HFFc6 (cell line): ENCODE data around the gene PYGL. TPM values are rescaled to one million over a fixed set of nuclear protein-coding genes. Genes with fewer than 3 reads are reported as not detected.

ENCODE experiments used
- DNase-seq: peaks from one replicate; pipeline ENCODE4 v3.0.0-alpha.2; 2018
- H3K27ac Mint-ChIP-seq: 2 replicates; pipeline ENCODE4 v1.8.0; 2020; ENCODE audit warnings: mild to moderate bottlenecking, mixed read lengths
- H3K27me3 Mint-ChIP-seq: 2 replicates; pipeline ENCODE4 v1.8.0; 2021; ENCODE audit warnings: mild to moderate bottlenecking, moderate library complexity, mixed read lengths; ENCODE audit not compliant: insufficient read depth
- H3K36me3 Mint-ChIP-seq: 2 replicates; pipeline ENCODE4 v1.8.0; 2021; ENCODE audit warnings: low read depth, mixed read lengths
- H3K4me1 Mint-ChIP-seq: 2 replicates; pipeline ENCODE4 v1.8.0; 2020; ENCODE audit warnings: low read depth, mixed read lengths
- H3K4me3 Mint-ChIP-seq: 2 replicates; pipeline ENCODE4 v1.8.0; 2020; ENCODE audit warnings: mild to moderate bottlenecking, moderate library complexity, mixed read lengths
- H3K9me3 Mint-ChIP-seq: 2 replicates; pipeline ENCODE4 v1.8.0; 2020; ENCODE audit warnings: mild to moderate bottlenecking, mixed read lengths
- total RNA-seq, 6 experiments: library from RNA; stranded (reverse); fragmentation: NEBNext Ultra II Directional; extraction: Animal tissue kit (Norgen Biotek cat#: 25700); gene quantifications; 2 replicates in 1 of 6; 3 replicates in 5 of 6; pipeline ENCODE4 v1.2.3, GENCODE V29; 2021
- TF ChIP-seq, protein P1 (sequence below): fragments of 200-600 bp; sonication (generic); IDR thresholded peaks from 2 replicates; pipeline ENCODE4 v1.5.0; 2021; ENCODE audit warnings: antibody characterized with exemption, mild to moderate bottlenecking

The PYGL gene
- total RNA-seq, 6 experiments from 2014 or later: 28.8 to 41.8 (median 30.6) TPM

DNA sequence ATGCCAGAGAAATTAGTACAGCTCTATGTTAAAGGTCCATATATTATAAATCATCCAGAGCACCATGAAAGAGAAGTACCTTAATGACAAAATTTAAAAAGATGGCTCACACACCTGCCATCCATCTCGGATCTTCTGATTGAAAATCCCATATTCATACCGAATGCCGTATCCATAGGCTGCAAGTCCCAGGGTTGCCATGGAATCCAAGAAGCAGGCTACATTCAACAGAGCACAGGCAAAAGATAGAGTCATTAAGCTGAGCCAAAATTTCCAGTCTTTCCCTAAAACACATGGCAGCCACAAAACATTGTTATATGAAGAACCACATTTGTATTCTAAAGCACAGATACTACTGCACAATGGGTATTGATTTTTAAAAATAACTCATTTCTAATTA, 12.7 kb downstream of the PYGL start:
- peaks cover 31% of the 10 kb centered on the region for H3K36me3 Mint-ChIP-seq
- no peak overlapping the region for H3K27ac Mint-ChIP-seq
- no peak overlapping the region for H3K4me3 Mint-ChIP-seq
- H3K27me3 Mint-ChIP-seq: peaks cover 2% of the 10 kb centered on the region; the same call in 1 of the 2 replicates
- no peak for DNase-seq
- H3K4me1 Mint-ChIP-seq: peaks cover 51% of the 10 kb centered on the region
- H3K9me3 Mint-ChIP-seq: no peaks in the 10 kb centered on the region
- TF ChIP-seq, protein P1, sequence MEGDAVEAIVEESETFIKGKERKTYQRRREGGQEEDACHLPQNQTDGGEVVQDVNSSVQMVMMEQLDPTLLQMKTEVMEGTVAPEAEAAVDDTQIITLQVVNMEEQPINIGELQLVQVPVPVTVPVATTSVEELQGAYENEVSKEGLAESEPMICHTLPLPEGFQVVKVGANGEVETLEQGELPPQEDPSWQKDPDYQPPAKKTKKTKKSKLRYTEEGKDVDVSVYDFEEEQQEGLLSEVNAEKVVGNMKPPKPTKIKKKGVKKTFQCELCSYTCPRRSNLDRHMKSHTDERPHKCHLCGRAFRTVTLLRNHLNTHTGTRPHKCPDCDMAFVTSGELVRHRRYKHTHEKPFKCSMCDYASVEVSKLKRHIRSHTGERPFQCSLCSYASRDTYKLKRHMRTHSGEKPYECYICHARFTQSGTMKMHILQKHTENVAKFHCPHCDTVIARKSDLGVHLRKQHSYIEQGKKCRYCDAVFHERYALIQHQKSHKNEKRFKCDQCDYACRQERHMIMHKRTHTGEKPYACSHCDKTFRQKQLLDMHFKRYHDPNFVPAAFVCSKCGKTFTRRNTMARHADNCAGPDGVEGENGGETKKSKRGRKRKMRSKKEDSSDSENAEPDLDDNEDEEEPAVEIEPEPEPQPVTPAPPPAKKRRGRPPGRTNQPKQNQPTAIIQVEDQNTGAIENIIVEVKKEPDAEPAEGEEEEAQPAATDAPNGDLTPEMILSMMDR: no peak

DNA sequence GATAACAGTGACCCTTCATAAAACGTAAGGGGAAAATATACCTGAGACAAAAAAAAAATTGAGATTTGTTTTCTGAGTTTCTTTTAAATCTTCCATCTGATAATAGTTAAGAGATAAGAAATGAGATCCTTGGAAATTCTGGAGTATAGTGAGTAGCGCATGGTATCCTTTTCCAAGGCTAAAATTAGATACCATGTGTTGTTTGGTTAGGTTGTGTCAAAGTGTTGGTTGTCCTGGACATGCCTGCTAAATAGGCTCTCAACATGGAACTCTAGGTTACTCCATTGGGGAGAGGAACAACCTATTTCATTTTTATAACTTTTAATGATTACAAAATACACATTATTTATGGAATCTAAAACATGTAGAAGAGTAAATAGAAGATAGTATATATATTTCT, 14.8 kb downstream of the PYGL start:
- Mint-ChIP-seq H3K36me3 (peaks cover 35% of the 10 kb centered on the region), H3K4me1 (peaks cover 37% of the 10 kb centered on the region), H3K27ac (no peak overlapping the region), H3K9me3 (no peaks in the 10 kb centered on the region), H3K4me3 (no peak overlapping the region), H3K27me3 (no peaks in the 10 kb centered on the region)
- no peak for DNase-seq
- TF ChIP-seq, protein P1: no peak

DNA sequence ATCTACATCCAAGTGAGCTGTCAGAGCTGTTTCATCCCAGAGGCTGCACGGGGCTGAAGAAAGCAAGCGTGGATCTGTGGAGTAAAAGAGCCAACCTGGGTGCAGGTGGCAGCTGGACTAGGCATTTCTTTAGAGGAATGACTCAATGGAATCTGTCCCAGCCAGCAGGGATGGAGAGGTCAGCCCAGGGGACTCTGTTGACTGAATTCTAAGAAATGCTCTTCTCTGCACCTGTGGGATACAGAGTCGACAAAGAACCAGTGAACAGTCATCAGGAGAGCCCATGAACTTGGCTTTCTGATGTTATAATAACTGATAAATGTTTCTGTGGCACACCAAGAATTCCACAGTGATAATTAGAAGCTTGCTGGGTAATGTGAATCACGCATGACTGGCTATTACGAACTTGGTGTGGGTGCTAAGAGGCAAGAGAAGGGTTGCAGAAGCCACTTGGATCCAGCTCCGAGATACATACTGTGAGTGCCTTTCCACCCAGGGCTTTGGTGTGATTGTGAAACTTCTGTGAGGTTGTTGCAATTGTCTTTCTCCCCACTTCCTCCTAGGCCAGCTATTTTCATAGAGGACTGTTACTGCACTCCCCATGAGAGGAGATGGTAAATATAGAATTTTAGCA, 16.2 kb downstream of the PYGL start:
- Mint-ChIP-seq H3K27me3 (no peaks in the 10 kb centered on the region), H3K27ac (peak overlapping the region; percentile 77), H3K36me3 (peaks cover 31% of the 10 kb centered on the region), H3K4me1 (peaks cover 31% of the 10 kb centered on the region), H3K9me3 (no peaks in the 10 kb centered on the region), H3K4me3 (peak overlapping the region; percentile 19; the same call in 1 of the 2 replicates)
- peak; percentile 87 for DNase-seq
- TF ChIP-seq, protein P1: no peak

DNA sequence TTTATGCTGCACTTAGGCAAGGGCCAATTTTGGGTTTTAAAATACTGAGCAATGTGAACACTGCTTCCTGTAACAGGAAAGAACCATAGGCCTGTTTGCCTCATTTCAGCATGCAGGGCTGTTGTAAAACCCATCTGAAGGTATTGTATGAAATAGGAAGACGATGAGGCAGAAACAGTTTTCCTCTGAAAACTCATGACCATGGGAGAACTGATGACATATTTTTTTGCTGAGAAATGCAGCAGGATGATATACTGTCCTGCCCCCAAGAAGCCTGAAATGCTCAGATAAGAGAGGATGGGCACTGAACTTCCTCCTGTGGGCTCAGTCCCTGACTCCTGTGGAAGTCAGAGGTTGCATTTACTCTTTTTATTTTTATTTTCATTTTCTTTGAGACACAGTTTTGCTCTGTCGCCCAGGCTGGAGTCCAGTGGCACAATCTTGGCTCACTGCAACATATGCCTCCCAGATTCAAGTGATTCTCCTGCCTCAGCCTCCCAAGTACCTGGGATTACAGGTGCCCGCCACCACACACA, 17.4 kb downstream of the PYGL start:
- no peaks in the 10 kb centered on the region for H3K9me3 Mint-ChIP-seq
- peaks cover 36% of the 10 kb centered on the region for H3K36me3 Mint-ChIP-seq
- TF ChIP-seq, protein P1: no peak
- H3K27me3 Mint-ChIP-seq: no peaks in the 10 kb centered on the region
- DNase-seq: no peak
- H3K4me1 Mint-ChIP-seq: peaks cover 22% of the 10 kb centered on the region
- H3K27ac Mint-ChIP-seq: no peak overlapping the region
- no peak overlapping the region for H3K4me3 Mint-ChIP-seq

DNA sequence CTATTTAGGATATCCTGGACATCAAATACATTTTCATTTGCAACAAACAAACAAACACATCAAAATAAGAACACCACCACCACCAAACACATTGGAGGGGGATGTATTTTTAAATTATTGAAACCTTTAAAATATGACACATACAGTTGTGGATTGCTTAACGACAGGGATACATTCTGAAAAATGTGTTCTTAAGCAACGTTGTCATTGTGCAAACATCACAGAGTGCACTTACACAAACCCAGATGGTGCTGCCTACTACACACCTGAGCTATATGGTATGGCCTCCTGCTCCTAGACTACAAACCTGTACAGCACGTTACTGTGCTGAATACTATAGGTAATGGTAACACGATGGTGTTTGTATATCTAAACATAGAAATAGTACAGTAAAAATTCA, 19.4 kb downstream of the PYGL start:
- Mint-ChIP-seq H3K27me3 (no peaks in the 10 kb centered on the region), H3K36me3 (peaks cover 27% of the 10 kb centered on the region), H3K9me3 (no peaks in the 10 kb centered on the region), H3K27ac (no peak overlapping the region), H3K4me3 (no peak overlapping the region), H3K4me1 (peaks cover 37% of the 10 kb centered on the region)
- no peak for DNase-seq
- TF ChIP-seq, protein P1: no peak
